ENCODE data around the gene SLC35A1.

DNA sequence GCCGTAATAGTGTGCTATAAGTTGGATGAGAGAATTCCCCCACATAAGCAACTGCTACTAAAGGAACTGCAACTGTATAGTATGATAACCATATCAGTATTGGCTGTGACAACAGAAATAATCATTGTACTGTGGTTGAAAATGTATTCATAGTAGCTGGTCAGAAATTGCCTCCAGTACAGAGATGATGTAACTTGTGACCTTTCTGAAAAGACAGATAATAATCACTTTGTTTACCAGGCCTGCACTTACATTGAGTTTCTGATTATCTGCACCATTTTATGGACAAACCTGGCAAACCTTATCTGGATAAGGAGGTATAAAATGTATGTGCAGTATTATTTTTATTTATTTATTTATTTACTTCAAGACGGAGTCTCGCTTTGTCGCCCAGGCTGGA lies 46.0 kb upstream of the SLC35A1 start:
- TF ChIP-seq, protein P1, sequence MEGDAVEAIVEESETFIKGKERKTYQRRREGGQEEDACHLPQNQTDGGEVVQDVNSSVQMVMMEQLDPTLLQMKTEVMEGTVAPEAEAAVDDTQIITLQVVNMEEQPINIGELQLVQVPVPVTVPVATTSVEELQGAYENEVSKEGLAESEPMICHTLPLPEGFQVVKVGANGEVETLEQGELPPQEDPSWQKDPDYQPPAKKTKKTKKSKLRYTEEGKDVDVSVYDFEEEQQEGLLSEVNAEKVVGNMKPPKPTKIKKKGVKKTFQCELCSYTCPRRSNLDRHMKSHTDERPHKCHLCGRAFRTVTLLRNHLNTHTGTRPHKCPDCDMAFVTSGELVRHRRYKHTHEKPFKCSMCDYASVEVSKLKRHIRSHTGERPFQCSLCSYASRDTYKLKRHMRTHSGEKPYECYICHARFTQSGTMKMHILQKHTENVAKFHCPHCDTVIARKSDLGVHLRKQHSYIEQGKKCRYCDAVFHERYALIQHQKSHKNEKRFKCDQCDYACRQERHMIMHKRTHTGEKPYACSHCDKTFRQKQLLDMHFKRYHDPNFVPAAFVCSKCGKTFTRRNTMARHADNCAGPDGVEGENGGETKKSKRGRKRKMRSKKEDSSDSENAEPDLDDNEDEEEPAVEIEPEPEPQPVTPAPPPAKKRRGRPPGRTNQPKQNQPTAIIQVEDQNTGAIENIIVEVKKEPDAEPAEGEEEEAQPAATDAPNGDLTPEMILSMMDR (IDR thresholded peaks at IDR 0.05; ENCODE audit: low read depth, low read length), result no peak
- TF ChIP-seq EZH2phosphoT487 (IDR thresholded peaks at IDR 0.05; ENCODE audit: low read depth), result no peak

All from OCI-LY3 (cell line).